GM19455 (cell line): ENCODE measurements around the gene RASEF.

Experiments
- ATAC-seq: cut with Tn5 transposase; IDR thresholded peaks from one replicate; pipeline ENCODE4 v1.9.1; 2021; ENCODE audit not compliant: unreplicated experiment

Gene RASEF

DNA sequence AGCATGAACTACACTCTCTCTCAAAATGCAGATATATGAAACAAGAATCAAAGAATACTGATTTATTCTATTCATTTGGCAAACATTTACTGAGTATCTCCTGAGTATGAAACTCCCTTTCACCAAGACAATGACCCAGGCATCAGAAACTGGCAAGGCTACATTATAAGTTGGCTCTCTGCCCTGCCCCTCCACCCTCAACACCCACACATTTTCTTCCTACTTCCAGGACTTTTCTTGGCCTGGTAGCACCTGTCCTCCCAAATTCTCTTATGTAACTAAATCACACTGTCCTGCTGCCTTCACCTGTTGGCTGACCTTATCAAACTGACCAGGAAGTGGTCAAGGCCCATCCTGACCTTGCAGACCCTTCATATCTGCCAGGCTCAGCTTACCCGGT is 3.5 kb downstream of the RASEF start:
- ATAC-seq, result no peak

DNA sequence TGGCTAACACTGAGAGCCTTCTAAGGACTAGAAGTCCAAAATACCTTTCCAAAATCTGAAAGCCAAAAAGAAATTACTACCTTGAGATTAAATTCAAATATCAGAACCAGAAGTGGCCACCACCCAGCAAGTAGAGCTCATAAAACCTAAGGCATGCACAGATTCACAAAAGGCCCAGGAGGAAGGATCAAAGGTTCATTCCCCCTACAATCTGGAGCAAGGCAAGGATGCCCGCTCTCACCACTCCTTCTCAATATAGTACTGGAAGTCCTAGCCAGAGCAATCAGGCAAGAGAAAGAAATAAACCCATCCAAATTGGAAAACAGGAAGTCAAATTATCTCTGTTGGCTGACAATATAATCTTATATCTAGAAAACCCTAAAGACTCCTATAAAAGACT is 6.0 kb downstream of the RASEF start:
- ATAC-seq, result no peak

DNA sequence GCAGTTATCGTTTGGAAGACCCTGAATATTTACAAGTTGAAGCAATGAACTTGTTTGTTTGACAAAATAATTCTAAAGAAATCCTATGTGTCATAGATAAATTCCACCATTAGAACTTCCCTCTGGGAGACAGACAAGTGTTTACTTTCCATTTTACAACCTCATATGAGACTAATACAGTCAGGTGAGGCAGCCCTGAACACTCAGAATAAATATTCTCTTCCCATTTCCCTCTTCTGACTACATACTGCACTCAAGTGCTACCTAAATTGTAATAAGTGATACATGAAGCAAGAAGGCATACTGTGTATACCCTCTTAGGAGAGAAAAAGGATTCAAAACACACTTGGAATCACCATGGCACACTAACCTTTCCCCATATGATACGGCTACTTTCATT is 6.8 kb downstream of the RASEF start:
- ATAC-seq, result no peak

DNA sequence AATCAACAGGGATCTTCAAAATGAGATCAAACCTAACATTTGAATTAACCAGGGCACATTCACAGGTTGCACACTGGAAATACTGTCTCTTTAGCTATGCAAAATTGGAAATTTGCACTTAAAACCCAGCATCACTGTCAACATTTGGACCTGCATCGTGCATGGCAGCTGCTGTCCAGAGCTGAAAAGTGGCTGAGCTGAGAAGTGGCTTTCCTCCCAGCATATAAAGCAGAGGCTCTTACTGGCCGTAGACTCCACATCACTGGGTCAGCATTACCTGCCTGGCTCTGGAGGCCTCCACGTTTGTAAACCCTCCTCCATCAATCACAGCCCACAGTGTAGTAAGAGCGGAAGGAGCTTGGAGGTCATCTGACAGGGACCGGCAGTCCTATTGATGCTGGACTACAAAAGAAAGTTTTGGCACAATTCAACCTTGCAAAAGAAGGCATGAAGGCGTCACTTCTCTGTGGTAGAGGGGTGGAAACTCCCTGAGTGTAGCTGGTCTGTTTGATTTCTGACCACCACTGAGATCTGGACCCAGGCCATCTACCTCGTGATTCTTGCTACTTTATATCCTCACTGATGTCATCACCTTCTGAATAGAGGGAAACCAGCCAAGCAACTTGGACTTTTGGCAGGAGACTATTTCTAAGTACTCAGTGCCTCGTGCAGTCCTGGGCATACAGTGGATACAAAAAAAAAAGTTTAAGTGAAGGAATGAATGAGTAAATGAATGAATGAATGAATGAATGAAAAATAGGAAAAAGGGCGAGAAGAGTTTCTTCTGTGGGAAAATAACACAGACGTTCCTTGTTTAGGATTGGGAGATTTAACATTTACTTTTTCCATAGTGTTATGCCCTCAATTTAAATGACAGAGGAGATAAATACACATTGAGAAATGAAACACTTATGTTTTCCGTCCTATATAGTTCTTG is 14.8 kb downstream of the RASEF start:
- ATAC-seq, result no peak

DNA sequence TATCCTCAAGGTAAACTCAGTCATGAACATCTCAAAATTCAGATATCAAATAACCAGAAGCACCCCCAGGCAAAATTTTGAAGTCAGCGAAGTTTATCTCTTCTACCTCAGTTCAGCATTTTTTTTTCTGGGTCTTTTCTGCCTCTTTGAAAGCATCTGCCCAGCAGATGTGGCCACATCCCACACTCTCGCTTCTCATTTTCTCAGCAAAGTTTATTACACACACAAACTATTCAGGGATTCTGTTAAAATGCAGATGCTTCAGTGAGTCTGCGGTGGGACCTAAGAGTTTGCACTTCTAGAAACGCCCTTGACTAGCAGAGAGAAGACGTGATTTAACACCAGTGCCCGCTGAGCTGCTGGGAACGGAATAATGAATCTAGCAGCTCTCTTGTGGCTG is 19.3 kb downstream of the RASEF start:
- no peak for ATAC-seq

DNA sequence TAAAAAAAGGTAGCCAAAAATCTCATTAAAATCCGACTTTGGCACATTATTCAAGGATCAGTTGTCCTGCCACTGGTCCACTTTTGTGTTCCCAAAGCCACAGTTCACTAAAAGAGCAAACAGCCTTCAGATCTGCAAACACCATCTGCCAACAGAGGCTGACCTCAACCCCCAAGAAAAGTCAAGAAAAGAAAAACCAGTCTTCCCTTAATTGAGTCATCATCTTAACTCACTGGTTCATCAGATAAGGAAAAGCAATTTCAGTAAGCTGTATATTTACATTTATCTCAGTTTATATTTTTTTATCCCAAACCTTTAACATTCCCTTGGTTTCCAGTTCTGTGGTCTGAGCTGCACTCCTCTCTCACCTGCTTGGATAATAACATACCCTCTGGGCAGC is 21.2 kb downstream of the RASEF start:
- no peak for ATAC-seq

DNA sequence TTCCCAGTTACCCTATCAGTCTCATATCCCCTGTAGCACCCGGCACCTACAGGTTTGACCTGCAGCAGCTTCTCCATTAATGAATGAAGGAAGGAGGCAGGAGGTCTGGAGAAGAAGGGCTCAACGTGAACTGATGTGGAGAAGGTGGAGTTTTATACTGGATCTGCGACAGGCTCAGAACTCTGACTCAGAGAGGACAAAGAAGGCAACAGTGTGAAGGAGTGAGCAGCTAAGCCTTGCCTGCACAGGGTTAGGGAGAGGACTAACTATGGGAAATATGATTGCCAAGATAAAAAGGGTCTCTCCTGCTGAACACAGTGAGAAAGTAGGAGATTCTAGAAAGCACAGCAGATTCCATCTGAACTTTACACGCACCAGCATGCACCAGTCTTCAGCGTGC is 23.6 kb downstream of the RASEF start:
- no peak for ATAC-seq

DNA sequence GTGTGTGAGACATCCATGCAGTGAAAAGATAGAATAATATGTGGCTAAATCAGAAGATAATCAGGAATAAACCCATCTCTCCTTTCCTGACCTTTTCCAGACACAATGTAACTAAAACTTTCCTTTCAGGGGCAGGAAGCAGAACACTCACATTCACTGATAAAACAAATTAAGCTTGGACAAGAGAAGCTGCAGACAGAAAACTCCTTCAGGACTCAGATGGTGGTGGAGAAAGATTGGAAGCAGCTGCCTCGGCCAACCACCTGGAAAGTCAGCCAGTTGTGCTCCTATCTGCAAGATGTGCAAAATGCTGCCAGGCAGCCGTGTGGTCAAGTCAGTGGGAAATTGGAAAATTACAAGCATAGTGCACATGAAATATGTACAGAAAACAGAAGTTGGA is 26.9 kb downstream of the RASEF start:
- no peak for ATAC-seq

DNA sequence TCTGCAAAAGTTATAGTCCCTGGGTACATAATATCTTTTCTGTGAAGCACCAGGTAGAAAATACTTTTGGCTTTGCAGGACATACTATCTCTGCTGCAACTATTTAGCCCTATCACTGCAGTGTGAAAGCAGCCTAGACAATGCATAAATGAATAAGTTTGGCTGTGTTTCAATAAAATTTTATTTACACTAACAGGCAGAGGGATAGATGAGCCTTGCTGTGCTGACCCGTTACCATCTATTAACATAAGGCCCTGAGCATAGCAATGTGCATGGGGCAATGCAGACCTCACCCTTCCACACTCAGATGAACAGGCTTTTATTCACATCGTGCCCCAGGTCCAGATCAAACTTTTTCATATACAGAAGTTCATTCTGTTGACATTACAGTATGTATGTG is 27.8 kb downstream of the RASEF start:
- no peak for ATAC-seq

DNA sequence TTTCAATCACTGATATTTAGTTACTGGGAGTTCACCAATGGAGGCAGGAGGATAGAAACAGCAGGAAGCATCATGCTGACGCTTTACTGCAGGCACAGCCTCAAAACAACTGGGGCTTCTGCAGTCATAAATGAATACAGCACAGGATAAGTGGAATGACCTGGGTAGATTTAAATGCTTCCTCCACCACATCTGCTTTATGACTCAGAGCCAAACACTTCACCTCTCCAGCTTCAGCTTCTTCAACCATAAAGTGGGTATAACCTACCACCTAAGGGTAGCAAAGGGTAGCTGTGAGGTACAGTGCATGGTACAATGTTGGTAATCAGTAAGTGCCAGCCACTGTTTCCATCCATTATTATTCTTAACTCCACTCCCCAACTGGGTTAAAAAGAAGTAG is 28.4 kb downstream of the RASEF start:
- no peak for ATAC-seq

DNA sequence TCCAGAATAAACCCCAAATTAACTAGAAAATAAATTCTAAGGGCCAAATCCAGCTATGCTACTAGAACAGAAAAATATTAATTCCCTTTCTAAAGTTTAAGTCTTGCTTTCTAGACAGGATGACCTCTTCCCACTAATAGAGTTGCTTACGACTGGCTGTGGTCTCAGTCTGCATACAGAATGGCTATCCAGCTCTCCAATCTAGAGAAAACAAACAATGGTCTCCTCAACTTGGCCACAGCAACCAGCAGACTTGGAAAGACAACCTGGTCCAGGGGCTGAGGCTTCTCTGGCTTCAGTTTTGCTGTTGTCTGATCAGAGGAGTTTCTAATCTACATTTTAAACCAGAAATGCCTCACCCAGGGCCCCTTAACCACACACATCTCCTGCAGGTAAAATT is 28.9 kb downstream of the RASEF start:
- no peak for ATAC-seq

DNA sequence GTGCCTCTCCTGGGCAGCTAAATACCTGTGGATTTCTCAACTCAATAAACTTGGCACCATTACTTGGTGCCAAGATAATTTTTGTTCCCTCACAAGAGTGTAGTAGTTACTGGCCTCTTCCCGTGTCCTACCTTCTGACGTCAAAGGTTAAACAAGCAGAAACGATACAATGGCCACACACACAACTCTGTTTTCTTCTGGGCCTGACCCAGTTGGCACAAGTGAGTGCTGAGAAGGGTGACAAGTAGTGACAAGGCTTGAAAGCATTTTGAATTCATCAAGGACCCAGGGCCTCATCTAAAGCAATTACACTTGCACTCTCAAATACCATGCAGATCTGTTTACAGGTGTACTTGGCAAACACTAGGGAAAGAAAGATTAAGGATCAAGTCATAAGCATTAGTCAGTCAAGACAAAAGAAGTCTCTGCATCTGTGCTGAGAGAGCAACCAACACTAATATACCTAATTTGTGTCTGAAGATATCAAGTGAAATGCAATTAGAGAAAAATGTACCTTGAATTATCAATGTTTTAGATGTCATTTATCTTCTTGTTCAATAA is 30.8 kb downstream of the RASEF start:
- no peak for ATAC-seq

DNA sequence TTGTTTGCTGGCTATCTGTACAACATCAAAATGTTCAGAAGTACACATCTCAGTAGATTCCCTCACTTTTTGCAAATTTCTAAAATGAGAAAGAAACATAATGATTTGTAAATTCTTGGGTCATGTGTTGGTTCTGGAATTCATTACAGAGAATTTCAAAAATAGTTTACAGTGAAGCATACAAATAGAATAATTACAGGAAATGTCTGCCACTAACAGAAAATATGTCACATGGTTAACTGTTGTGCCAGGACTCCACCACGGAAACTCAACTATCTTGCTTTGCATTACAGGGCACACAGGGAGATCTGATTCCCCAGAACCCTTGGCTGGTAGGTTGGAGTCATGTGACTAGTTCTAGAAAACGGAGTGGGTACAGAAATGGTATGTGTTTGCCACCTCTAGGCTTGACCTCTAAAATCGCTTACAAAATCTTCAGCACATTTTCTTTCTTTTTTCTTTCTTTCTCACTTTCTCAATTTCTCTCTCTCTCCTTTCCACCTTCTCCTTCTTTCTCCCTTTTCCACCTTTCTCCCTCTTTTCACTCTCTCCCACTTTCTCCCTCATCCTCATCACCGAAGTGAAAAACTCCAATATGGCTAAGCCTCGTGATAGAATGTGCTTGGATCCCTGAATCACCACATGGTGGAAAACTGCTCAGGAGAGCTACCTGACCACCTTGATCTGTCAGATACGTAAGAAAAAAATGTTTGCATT is 32.4 kb downstream of the RASEF start:
- ATAC-seq, result no peak

DNA sequence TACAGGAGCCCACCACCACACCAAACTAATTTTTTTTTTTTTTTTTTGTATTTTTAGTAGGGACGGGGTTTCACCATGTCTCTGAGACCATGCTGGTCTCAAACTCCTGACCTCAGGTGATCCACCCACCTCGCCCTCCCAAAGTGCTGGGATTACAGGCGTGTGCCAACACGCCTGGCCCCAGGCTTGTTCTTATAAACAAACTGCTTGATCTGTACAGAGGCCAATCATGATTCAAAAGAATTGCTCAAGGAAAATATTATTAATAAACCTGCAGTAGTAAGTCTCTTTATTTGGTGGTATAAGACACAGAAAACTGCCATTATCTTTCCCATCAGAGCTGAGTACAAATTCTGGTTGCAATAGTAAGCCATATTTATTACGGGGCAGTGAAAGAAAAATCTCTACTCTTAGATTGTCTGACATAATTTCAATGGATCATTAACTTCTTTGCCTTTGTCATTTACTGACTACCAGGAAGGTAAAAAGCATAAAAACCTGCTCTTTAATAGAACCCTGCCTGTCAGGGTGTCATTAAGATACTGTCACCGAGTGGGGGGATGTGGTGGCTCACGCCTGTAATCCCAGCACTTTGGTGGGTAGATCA is 33.3 kb downstream of the RASEF start:
- ATAC-seq, result no peak

DNA sequence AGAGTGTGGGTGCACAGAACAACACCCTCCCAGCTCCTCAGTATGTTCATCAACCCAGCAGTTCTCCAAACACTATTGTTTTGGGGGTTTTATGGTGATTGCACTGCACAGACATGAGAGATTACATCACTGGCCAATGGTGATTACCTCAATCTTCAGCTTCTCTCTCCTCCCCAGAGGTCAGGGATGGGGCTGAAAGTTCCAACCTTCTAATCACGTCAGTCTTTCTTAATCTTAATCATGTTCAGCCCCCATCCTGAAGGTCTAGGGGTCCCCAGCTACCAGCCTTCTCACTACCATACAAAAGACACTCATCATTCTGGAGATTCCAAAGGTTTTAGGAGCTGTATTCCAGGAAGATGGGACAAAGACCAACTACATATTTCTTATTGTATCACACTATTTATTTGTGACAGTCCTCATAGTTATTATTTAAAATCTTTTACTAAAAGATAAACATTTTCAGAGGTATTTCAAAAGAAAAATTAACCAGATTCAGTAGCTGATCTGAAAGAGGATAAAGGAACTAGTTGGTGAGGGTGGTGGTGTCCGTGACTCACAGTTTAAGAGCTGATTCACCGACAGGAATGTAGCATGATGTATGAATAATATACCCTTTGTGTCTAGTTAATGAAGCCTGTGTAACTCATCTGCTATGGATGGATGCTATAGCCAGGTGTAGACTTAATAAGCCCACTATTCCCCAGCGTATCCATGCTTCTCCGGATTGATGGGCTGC is 35.6 kb downstream of the RASEF start:
- ATAC-seq, result no peak

DNA sequence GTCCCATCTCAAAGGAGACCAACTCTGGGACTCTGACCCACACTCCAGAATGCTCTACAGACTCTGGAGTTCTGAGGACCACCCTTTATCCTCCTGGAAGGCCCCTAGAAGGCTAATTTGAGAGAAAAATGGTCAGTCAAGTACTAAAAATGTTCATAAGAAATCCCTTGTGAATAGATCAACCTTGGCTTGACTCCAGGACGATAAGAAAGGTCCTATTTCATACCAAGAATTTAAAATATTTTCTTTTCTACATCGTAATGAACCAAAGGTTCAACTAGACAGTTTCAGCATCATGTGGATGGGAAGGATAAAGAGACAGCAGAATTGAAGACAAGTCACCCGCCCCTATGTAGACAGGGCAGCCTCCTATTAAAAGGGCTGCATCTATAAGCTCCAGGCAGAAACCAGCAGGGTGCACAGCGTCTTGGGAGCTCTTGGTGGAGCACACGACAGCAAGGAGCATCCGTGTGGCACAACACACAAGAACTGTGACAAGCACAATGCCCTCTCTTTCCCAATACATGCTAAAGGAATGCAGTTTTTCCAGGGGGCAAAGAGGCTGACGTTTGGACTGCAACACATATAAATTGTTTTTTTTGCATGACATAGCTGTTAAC is 38.3 kb downstream of the RASEF start:
- ATAC-seq, result no peak

DNA sequence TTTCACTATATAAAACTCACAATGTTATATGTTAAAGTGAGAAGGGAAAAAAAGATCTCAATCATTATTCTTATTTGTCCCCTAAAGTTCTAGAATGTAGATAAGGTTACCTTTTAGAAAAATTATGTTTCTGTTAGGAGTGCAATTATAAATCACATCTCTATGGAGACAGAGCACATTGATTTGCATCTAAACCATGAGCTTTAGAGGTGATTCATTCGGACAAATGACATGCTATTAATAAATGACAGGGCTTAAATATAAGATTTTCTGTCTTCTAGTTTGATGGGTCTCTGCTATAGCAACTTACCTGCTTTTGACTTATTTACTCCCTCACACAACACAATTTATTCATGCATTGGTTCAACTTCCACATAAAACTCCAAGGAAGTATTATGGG is 39.8 kb downstream of the RASEF start:
- ATAC-seq, result no peak

DNA sequence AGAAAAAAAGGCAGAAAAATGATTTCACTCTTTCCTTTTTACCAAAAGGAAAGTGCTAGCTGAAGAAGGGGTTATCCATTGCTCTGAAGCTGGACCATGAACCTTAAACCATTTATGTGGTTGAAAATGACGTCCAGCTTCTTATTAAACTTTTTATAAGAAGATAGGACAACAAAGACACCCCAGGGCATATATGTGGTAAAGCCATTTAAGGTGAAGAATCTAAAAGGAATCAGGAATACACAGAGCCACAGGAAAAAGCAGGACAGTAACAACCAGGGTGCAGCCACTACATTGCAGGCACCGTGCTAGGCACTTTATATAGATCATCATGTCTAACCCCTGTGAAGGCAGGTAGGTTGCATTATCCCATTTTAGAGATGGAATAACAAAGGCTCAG is 42.1 kb downstream of the RASEF start:
- no peak for ATAC-seq

DNA sequence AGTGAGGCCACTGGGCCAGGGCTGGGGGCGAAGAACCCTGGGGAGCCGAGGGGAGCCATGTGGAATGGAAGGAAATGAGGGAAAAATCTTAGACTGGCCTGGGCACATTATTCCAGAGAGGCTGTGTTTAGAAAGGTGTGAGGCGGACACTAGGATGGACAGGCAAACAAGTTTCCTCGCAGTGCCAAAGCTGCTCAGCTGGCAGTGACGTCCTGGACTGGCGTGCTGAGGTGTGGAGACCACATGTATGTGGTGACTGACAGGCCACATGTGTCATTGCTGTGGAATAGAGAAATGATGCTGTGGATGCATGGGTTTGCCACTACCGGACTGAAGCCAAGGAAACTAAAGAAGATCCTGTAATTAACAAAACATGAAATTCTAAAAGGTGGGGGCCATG is 42.6 kb downstream of the RASEF start:
- ATAC-seq, result no peak

DNA sequence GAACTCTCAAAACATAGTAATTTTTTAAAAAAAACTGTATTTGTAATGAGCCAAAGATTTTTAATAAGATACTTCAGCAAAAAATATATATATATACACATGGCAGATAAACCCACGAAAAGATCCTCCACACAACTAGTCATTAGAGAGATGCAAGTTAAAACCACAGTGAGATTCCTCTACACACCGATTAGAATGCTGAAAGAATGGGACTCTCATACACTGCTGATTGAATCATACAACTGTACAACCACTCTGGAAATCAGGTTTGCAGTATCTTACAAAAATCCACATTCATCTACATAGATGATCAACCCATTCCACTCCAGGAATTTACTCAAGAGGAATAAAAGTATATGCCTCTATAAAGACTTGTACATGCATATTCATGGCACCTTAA is 43.7 kb downstream of the RASEF start:
- no peak for ATAC-seq

DNA sequence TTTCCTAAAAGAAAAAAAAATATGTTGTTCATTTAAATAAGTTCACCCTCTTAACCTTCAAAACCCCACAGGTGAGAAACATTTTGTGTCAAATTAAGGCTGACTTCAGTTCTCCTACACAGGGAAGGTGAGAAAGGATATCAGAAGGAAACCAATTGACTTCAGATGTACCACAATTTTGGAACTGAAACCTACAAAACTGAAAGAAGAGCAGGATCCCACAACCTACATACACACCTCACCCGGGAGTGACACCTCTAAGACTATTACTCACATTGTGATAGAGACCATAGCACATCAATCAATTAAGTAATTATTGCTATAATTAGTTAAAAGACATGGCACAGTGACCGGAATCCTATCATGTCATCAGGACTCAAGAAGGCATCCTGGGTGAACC is 47.0 kb downstream of the RASEF start:
- ATAC-seq, result no peak
